GM18502 (cell line): Measurements from ENCODE around the gene PHLDA3.

Experiments
- ATAC-seq: cut with Tn5 transposase; IDR thresholded peaks from one replicate; pipeline ENCODE4 v1.9.1; 2021; ENCODE audit warnings: mild to moderate bottlenecking; ENCODE audit not compliant: unreplicated experiment, poor library complexity

PHLDA3 gene

DNA sequence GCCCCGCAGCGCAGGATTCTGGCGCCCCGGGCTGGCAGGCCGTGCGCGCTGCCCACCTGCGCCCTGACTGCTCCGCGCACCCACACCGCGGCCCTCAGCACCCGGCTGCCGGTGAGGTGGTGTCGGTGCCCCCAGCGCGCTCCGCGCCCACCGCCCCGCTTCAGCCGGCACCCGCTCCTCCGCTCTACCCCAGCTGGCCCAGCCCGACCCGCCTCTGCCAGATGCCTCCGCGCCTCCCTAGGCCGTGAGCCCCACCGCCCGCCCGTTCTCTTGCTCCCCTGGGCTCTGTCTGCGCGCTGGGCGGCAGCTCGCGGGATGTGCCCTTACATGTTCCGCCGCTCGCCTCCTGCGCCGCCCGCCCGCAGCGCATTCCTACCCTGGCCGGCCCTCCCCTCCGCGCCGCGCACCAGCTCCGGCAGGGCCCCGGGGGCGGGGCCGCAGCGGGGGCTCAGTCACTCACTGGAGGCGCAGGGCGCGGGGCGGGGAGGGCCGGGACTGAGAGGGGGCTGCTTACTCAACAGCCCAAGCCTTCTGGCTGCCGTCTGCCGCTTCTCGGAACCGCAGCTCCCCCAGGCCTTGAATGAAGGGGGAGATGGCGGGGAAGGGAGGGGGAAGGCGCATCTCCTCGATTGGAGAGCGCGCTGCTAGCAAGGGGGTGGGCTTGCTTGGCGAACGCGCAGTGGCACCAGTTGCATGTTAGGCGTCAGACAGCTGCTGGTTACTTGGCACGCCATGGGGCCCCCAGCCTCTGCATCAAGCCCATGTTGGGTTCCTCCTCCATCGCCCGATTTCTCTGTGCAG, at the start of gene PHLDA3:
TSS of gene PHLDA3 (minus strand) at position 345 of the 801 bp plus-strand sequence. CDS start 402 bp downstream, outside the sequence.
- ATAC-seq: peak; percentile 88

DNA sequence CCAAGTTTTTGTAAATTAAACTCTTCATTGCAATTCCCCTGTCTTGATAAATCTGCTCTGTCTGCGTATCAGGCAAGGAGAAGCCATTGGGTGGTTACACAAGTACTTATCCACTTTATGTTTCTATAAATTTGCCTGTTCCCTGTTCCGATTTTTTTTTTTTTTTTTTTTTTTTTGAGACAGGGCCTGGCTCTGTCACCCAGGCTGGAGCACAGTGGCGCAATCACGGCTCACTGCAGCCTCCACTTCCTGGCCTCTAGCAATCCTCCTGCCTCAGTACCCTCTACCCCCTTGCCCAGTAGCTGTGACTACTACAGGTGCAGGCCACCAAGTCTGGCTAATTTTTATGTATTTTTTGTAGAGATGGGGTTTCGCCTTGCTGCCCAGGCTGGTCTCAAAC, 49.1 kb upstream of the PHLDA3 start:
- ATAC-seq: no peak

DNA sequence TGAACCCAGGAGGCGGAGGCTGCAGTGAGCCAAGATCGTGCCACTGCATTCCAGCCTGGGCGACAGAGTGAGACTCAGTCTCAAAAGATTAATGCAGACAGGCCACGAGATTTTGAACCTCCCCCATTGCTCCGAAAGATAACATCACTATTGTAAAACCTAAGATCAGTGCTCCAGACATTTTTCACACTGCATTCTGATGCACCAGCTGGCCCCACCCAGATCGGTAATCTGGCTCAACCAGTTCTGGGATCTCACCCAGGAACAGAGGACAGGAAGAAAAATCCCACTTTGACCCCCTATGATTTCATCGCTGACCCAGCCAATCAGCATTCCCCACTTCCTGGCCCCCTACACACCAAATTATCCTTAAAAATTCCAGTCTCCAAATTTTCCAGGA, 48.6 kb upstream of the PHLDA3 start:
- ATAC-seq: no peak

DNA sequence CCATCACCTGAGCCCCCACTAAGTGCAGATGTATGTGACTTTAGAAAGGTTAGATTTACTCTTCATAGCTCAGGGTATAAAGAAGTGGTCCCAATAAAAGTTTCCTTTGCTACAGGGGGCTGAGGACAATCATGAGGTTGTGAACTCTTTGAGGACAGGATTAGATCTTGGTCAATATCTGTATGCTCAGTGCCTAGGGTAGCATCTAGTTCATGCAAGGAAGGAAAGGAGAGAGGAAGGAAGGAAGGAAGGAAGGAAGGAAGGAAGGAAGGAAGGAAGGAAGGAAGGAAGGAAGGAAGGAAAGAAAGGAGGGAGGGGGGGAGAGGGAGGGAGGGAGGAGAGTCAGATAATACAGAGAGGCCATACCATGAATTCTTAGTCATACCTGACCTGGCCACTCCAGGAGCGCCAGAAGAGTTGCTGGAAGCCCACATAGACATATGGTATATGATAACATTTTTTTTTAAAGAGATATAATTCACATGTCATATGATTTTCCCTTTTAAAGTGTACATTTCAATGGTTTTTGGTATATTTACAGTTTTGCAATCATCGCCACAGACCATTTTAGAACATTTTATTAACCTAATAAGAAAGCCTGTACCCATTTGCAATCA, 47.6 kb upstream of the PHLDA3 start:
- no peak for ATAC-seq

DNA sequence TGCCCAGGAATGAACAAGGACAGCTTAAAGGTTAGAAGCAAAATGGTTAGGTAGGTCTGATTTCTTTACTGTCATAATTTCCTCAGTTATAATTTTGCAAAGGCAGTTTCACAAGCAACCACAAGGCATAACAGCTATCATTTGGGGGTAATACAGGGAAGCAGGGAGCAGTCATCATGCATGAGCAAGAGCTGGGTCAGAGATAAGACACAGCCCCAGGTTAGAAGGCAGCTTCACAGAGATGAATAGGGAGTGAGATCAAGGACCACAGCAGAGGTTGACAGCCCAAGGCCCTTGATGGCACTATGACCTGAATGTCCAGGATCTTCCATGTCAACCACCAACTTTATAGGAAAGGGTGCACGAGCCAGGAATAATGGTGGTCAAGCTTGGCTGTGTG, 46.9 kb upstream of the PHLDA3 start:
- ATAC-seq: no peak

DNA sequence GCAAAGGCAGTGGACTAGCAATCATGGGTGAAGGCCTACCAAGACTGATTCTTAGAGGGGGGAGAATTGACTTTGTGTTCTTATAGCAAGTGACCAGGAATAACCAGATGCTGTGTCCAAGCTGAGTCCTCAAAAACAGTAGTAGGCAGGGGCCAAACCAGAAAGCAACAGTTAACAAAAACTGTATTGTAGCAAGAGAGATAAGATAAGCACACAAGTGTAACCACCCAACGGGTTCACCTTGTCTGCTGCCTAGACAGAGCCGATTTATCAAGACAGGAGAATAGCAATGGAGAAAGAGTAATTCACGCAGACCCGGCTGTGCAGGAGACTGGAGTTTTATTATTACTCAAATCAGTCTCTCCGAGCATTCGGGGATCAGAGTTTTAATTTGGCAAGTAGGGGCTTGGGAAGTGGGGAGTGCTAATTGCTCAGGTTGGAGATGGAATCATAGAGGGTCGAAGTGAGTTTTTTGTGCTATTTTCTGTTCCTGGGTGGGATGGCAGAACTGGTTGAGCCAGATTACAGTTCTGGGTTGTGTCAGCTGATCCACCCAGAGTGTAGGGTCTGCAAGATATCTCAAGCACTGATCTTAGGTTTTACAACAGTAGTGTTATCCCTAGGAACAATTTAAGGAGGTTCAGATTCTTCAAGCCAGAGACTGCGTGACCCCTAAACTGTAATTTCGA, 46.2 kb upstream of the PHLDA3 start:
- no peak for ATAC-seq

DNA sequence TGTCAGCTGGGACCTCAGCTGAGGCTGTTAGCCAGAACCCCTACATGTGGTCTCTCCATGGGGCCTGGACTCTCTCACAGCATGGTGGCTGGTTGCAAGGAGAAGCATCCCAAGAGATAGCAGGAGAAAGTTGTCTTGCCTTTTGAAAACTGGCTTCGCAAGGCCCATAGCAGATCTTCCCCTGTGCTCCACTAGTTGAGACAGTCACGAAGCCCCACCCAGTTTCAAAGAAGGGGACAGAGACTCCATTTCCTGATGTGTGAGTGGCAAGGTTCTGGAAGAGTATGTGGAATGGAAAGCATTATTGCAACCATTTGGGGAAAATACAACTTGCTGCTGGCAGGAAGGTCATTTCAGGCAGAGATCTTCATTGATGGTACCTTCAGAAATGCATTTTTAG, 45.5 kb upstream of the PHLDA3 start:
- ATAC-seq: no peak

DNA sequence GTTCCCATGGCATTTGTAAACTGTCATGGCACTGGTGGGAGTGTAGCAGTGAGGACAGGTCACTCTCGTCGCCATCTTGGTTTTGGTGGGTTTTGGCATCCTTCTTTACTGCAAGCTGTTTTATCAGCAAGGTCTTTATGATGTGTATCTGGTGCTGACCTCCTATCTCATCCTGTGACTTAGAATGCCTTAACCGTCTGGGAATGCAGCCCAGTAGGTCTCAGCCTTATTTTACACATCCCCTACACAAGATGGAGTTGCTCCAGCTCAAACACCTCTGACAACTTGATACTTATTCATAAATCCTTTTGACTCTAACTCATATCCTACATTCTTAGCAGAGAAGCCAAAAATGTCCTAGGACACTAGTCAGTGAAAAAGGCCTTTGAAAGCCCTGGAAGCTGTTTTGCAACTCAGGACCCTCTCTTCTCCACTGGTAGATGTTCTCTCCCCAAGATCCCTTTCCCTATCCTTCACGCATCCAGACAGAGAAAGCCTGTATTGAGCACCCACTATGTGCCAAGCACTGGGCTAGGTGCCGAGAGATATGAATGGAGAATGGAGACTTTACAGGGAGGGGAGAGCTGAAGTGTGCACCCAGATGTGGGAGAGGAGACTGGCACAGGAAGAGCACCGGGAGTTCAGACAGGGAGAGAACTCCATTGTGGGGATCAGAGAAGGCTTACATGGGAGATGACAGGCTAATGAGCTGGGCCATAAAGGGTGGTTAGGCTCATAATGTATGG, 44.7 kb upstream of the PHLDA3 start:
- ATAC-seq: no peak

DNA sequence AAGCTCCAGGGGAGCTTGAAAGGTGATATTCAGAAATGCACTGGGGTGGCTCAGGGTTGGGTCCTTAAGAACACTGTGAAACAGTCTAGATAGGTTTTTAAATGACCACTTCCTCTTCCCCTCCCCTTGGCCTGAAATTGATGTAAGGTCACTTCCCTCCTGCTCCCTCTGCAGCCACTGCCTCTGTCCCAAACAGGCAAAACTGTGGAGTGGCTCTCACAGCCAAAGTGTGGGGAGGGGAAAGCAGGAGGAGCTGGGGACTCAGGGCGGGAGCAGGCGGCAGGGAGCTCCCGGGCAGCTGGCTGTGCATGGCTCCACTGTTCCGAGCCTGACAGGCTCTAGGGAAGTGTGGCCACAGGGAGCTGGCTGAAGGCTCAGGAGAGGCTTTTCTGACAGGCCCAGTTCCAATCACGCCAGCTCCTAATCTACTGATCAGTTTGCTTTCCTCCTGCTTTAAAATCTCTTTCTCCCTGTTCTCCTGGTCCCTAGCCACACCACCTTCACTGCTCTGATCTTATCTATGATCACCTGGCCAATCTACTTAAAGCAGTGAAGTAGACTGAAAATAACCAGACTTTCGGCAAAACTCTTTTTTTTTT, 43.1 kb upstream of the PHLDA3 start:
- ATAC-seq: peak; percentile 42

DNA sequence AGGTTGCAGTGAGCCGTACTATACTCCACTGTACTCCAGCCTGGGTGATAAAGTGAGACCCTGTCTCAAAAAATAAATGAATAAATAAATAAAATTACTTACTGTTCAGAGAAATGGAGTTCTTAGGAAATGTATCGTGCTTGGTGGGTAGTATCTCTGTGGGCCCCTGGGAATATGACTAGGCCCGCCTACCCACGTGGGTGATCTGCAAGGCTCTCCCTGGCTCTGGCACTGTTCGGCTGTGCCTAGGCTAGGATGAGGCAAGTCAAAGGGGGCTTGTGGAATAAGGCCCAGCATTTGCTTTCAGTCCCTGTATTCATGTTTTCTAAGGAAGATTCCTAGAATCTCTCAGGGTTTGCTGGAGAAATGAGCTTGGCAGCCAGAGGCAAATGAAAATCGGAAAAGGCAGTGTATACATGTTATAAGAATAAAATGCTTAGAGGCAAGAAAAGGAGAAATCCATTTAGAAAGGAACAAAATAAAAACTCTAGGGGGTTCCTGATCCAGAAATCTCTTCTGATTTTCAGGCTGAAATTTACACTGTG, 42.5 kb upstream of the PHLDA3 start:
- ATAC-seq: no peak

DNA sequence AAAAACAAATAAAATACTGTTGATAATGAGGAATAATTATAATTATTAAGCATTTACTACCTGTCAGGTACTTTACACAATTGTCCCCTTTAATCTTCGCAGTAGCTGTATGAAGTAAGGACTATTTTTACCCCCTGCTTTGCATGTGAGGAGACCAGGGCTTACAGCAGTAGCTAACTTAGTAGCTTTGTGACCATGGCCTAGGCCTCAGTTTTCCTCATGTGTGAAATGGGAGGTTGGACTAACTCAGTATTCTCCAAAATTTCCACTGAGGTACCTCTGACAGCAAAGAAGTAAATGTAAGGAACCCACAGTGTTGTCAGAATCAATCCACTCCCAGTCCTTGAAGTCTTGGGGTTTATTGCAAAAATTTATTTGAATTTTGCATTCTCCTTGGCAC, 41.7 kb upstream of the PHLDA3 start:
- no peak for ATAC-seq

DNA sequence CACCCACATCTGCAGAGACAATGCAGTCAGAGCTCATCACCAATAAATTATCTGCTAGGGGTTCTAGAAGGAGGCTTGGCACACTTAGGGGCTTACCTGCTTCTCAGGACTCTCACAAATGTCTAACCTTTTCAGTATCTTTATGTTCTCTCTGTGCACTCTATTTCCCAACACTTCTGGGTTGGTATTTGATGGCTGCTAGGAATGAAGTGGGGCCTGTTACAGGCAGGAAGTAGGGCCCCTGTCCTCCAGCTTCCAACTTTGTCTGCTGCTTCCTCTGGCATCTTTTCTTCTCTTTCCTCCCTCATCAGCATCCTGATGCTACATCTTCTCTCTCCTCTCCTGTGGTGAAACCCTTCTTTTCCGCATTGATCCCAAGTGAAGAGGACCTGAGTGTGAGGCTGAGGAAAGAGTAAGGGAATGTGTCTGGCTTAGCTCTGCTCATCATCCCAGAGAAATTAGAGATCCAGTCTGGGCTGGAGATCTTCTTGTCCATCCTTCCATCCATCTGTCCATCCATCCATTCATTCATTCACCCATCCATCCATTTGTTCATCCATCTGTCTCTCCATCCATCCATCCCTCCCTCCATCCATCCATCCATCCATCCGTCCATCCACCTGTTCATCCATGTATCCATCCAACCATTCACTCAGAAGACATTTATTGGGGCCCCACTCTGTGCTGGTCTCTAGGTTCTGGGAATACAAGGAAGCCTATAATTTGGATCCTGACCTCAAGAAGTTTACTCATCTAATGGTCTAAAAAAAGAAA, 40.8 kb upstream of the PHLDA3 start:
- ATAC-seq: no peak

DNA sequence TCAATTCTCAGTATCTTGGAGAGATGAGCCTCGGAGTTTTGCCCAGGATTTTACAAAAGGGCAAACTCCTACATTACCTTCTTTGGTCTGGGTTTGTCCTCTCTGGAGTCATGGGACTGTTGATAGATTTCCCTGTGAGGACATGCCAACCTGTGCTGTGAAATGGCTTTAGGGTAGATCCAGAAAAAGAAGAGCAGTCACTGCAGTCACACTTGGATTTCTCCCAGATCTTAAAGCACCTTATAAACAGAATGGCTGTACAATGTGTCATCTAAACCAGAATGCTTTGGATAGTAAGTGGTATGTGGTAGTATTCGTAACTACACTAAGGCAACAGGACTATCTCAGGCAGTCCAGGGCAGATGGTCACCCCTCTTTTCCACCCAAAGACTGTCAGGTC, 39.8 kb upstream of the PHLDA3 start:
- ATAC-seq: no peak

DNA sequence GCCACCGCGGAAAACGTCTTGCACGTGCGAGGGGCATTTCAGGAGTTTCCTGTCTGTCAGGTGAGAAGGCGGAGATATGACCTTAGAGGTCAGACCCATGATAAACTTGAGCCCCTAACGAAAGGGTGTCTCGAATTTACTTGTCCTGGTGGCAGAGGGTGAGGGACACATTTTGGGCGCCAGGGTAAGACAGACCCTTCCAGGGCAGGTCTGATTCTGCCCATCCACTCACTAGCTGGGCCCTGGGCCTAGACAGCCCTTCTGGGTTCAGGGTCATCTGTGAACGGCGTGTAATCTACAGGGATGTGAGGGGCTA, 38.3 kb upstream of the PHLDA3 start:
- peak; percentile 1 for ATAC-seq

DNA sequence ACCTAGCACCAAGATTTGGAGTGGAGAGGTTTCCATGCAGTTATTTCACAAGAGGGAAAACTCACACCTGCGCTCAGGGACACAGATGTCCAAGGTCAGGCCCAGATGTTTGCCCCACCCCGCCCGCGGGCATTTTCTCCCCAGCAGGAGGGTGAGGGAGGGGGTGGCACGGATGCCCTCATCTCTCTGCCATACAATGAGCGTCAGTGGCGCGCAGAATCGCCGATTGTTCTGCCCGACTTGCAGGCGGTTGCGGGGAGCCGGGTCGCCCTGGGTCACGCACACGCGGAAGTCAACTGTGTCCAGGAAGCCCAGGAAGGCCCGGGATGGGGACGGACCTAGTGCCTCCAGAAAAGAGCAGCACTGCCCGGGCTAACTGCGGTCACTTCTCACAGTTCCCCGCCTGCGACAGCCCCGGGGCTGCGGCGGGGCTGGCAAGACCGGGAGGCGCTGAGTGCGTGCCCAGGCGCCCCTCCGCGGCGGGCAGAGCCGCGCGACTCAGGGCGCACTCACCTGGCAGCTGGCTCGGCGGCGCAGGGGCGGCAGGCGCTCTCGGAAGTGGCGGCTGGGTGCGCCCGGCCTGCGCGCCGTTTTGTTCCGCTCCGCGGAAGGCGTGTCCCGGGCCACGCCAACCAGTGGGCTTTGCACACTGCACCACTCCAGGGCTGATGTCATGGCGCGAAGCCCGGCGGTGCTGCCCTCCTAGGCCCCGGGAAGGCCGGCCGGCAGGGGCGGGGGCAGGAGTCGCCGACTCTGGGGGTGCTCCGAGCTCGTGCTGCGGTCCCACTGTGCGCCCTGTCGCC, 37.8 kb upstream of the PHLDA3 start, which contains the start of gene CSRP1:
TSS of gene CSRP1 (minus strand) at position 567 of the 803 bp plus-strand sequence. CDS start 10,820 bp downstream, outside the sequence.
- ATAC-seq: peak; percentile 90

DNA sequence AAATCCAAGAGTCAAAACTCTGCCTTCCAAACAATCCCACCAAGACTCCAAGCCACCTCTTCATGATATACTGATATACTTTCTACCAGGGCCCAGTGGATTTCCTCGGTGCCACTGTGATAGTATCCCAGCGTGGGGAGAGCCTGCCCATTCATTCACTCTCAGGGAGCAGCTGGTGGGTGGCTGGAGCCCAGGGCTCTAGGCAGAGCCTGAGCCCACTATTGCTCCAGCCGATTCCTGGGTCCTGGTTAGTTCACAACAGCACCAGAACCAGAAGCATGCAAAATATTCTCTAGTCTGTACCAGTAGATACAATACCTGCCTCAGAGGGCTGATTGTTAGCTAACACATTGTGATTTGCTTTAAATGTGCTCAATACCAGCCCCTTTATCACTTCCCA, 37.1 kb upstream of the PHLDA3 start:
- ATAC-seq: no peak

DNA sequence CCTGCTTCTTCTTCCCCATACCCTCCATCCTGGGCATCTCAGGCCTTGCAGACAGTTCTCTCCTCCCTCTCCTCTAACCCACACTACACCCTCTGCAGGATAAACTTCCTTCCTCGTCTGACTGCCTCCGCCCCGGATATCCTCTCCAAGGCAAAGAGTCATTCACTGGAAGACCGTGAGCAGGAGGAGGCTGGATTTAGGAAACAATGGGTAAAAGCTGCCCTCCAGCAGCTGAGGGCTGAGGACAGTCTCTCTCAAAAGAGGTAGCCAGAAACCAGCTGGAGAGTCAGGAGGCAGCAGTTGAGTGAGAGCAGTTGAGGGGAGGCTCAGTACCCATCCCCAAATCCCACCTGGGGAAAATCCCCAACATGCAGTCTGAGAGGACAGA, 36.5 kb upstream of the PHLDA3 start:
- no peak for ATAC-seq

DNA sequence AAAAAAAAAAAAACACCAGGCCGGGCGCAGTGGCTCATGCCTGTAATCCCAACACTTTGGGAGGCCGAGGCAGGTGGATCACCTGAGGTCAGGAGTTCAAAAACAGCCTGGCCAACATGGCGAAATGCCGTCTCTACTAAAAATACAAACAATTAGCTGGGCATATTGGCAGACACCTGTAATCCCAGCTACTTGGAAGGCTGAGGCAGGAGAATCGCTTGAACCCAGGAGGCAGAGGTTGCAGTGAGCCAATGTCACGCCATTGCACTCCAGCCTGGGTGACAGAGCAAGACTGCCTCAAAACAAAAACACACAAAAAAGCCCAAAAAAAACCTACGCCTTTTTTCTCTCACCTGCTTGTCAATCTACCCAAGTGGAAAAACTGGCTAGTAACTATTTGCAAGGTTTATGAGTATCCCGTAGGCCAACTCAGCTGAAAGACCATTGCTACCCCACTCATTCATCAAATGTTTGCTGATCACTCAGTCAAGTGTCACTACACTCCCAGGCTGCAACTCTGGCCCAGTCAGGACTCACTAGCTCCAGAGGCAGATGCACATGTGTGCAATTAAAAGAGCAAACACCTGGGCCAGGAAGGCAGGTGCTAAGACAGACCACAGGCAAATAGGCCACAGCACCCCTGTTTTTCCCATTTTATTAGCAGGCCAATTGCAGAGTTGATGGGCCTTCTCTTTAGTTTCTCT, 36.0 kb upstream of the PHLDA3 start:
- ATAC-seq: no peak
